HFF-Myc (cell line): ENCODE measurements around the gene TEAD1.

Experiments used
- DNase-seq: peaks from one replicate; pipeline ENCODE4 v3.0.0-alpha.2; 2011; ENCODE audit warnings: low read depth; ENCODE audit errors: extremely low read depth
- H3K4me3 ChIP-seq: replicated peaks from 2 replicates; pipeline ENCODE4 v1.5.1; 2011; ENCODE audit warnings: low read depth, mild to moderate bottlenecking, control low read depth, low read length
- TF ChIP-seq, protein P1 (sequence below): IDR thresholded peaks from 2 replicates; pipeline ENCODE4 v1.5.1; 2012; ENCODE audit warnings: mild to moderate bottlenecking, low read depth, low read length, control low read depth; ENCODE audit errors: missing control alignments

Gene TEAD1

DNA sequence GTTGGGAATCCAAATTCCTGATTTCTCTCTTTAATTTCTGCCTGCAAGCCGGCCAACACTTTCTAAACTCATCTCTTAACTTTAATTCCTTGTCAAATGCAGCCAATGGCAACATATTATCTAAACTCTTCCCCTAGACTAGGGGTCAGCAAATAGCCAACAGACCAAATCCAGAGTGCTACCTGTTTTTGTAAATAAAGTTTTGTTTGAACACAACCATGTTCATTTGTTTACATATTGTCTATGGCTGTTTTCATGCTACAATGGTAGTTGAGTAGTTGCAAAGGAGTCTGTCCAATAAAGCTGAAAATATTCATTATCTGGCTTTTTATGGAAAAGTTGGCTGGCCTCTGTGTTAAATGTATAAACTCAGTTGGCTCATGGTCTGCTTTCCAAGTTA, 297.7 kb downstream of the TEAD1 start:
- TF ChIP-seq, protein P1, sequence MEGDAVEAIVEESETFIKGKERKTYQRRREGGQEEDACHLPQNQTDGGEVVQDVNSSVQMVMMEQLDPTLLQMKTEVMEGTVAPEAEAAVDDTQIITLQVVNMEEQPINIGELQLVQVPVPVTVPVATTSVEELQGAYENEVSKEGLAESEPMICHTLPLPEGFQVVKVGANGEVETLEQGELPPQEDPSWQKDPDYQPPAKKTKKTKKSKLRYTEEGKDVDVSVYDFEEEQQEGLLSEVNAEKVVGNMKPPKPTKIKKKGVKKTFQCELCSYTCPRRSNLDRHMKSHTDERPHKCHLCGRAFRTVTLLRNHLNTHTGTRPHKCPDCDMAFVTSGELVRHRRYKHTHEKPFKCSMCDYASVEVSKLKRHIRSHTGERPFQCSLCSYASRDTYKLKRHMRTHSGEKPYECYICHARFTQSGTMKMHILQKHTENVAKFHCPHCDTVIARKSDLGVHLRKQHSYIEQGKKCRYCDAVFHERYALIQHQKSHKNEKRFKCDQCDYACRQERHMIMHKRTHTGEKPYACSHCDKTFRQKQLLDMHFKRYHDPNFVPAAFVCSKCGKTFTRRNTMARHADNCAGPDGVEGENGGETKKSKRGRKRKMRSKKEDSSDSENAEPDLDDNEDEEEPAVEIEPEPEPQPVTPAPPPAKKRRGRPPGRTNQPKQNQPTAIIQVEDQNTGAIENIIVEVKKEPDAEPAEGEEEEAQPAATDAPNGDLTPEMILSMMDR, result no peak
- no peak for DNase-seq
- no peak overlapping the region for H3K4me3 ChIP-seq

DNA sequence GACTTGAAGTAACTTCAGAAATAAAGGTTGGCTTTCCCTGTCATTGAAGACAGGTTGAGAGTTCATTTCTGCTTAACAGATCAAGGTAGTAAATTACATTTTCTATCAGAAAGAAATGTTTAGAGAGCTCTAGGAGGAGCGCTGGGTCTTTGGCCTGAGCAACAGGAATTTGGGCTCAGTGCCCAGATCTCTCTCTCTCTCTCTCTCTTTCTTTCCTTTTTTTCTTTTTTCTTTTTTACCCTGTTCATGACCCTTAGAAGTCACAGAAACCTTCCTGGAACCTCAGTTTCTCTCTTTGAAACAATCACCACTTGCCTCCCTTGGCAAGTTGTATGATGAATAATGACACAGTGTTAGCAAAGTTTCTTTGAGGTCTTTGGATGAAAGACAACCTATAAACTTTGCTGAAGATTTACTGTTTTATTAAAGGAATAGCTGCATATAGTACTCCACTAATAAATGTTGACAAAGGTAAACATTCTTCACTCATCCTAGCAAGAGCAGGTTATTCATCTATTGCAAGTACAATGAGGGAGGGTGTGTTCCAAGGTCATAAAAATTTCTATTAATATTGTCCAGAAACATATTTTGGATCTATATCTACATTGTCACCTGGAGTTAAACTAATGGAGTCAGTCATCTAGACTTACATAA, 299.4 kb downstream of the TEAD1 start:
- no peak overlapping the region for H3K4me3 ChIP-seq
- no peak for DNase-seq
- TF ChIP-seq, protein P1, result no peak

DNA sequence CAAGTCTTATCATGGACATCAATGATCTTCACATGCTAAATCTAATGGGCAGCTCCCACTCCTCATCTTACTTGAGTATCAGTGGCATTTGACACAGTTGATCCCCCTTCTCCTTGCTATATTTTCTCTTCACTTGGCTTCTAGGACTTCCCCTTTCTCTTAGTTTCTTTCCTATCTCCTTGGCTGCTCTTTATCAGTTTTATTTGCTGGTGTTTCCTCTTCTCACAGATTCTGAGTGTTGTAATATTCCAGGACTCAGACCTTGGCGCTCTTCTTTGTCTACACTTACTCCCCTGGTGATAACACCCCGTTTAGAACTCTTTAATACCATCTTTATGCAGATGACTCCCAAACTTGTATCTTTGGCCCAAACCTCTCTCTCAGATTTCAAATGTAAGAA, 301.0 kb downstream of the TEAD1 start:
- no peak for DNase-seq
- no peak overlapping the region for H3K4me3 ChIP-seq
- TF ChIP-seq, protein P1, result no peak

DNA sequence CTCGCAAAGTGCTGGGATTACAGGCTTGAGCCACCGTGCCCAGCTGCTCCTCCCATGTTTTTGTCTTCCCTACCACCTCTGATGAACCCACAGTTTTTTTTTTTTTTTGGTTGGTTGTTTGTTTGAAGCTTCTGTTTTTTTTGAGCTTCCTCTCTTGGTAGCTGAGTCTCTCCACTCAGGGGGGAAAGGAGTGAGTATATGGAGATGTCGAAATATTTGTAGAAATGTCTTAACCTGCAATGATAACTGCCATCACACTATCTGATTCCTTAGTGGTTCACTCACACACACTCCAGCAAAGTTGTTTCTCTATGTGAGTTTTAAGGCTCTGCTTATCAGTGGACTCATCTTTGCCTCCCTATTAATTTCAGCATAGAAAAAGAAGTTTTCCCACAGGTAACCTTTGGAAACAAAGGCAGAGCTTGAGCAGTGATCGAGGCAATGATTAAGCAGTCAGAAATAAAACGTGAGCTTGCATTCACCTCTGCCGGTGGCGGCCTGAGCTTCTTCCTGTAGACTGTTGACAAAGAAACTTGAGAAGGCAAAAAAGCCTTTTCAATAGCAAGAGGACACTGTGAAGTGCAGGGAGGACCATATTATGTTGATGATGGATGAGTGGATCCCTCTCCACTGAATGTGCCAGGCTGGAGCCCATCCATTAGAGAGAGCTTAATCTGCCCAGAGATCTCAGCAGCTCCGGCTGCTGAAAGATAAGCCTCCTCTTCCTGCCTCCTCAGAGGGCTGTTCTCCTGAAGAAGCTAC, 305.9 kb downstream of the TEAD1 start:
- no peak for DNase-seq
- TF ChIP-seq, protein P1, result no peak
- no peak overlapping the region for H3K4me3 ChIP-seq

DNA sequence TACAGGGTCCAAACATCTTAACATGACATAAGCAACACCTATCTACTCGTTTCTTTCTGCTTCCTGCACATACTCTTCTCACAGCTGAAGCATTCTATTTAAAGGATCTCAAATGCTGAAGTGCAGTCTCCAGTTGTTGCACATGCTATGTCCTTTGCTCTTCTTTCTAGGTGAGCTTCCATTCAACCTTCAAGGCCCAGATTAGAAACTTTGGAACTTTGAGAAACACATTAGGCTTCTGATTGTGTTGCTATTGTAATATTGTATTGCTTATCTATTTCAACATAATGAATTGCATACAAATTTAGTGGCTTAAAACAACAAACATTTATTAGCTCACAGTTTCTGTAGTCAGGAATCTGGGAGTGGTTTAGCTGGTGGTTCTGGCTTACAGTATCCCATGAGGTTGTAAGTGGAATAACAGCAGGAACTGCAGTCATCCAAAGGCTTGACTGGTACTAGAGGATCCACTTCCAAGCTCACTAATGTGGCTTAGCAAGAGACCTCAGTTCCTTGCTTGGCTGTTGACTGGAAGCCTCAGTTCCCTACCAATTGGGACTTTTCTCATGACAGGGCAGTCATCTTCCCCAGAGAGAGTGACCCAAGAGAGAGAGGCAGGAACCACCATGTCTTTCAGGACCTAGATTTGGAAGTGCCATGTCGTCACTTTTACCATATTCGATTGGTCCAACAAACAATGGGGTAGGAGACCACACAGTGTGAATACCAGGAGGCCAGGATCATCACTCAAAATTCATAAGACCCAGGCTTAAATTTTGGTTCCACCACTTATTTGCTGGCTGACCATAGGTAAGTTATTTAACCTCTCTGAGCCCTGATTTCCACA, 307.7 kb downstream of the TEAD1 start:
- H3K4me3 ChIP-seq, result no peak overlapping the region
- DNase-seq, result no peak
- TF ChIP-seq, protein P1, result no peak

DNA sequence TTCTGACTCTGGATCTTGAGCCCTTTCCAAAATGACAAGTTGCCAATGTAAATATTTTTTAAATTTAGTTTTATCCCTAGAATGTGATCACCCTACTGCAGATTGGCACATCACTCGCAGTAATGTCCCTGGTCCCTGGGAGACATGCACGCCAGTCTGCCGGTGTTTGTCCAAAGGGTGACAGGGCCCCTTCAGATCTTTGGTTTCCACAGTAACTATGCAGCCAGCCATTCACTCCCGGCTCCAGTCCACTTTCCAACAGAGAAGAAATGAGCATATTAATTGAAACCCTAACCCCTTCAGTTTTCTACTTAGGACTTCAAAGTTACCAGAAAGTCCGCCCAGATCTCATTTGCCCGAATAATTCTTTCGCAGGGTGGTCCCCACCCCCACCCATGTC, 309.1 kb downstream of the TEAD1 start:
- TF ChIP-seq, protein P1, result no peak
- no peak overlapping the region for H3K4me3 ChIP-seq
- no peak for DNase-seq
